SHP77 treated with DMSO at 0.1 percent for 48 hours (cell line): ENCODE measurements around the gene LRRC32.
A peak's percentile ranks its signal among the peaks of the same experiment; 100 is the strongest.

Experiments used
- DNase-seq: peaks from one replicate; lab custom pipeline; 2025; lab: John Stamatoyannopoulos, UW

LRRC32 gene

GRCh38 chr11:76699451-76700091 lies 29.0 kb upstream of the LRRC32 start:
- no peak for DNase-seq

GRCh38 chr11:76698321-76699043 lies 27.9 kb upstream of the LRRC32 start:
- no peak for DNase-seq

GRCh38 chr11:76696756-76697155 lies 26.2 kb upstream of the LRRC32 start:
- DNase-seq = no peak

- no peak for DNase-seq
Observed at GRCh38 chr11:76695771-76696170, 25.2 kb upstream of the LRRC32 start.

GRCh38 chr11:76695133-76695532 lies 24.6 kb upstream of the LRRC32 start:
- no peak for DNase-seq

GRCh38 chr11:76694664-76695063 lies 24.1 kb upstream of the LRRC32 start:
- DNase-seq = no peak

GRCh38 chr11:76693806-76694205 lies 23.3 kb upstream of the LRRC32 start:
- DNase-seq = no peak

GRCh38 chr11:76692956-76693355 lies 22.4 kb upstream of the LRRC32 start:
- DNase-seq = no peak

GRCh38 chr11:76691655-76692054 lies 21.1 kb upstream of the LRRC32 start:
- no peak for DNase-seq

- no peak for DNase-seq
Observed at GRCh38 chr11:76690736-76691135, 20.2 kb upstream of the LRRC32 start.

- DNase-seq = no peak
Observed at GRCh38 chr11:76689313-76690260, 19.0 kb upstream of the LRRC32 start.

- no peak for DNase-seq
Observed at GRCh38 chr11:76688146-76688545, 17.6 kb upstream of the LRRC32 start.

- DNase-seq = peak; percentile 18
Observed at GRCh38 chr11:76686261-76687079, 15.9 kb upstream of the LRRC32 start.

GRCh38 chr11:76685831-76686230 lies 15.3 kb upstream of the LRRC32 start:
- DNase-seq = no peak

GRCh38 chr11:76685237-76685636 lies 14.7 kb upstream of the LRRC32 start:
- DNase-seq = no peak

GRCh38 chr11:76684516-76684915 lies 14.0 kb upstream of the LRRC32 start:
- no peak for DNase-seq

GRCh38 chr11:76683161-76684095 lies 12.9 kb upstream of the LRRC32 start:
- DNase-seq = no peak

- no peak for DNase-seq
Observed at GRCh38 chr11:76682684-76683083, 12.1 kb upstream of the LRRC32 start.

- DNase-seq = no peak
Observed at GRCh38 chr11:76682106-76682505, 11.6 kb upstream of the LRRC32 start.
